H9 (cell line): ENCODE measurements around the gene NAA10. TPM values are rescaled to one million over a fixed set of nuclear protein-coding genes. Genes with fewer than 3 reads are reported as not detected.

Source experiments
- DNase-seq: peaks from one replicate; pipeline ENCODE4 v3.0.0-alpha.2; 2017
- H2AFZ ChIP-seq: one replicate; pipeline ENCODE4 v1.6.1; 2013; ENCODE audit warnings: mild to moderate bottlenecking, low read length, control low read depth, moderate library complexity
- H2AK5ac ChIP-seq: 2 replicates; pipeline ENCODE4 v1.6.1; 2013; ENCODE audit warnings: low read length, control low read depth, mixed read lengths; ENCODE audit not compliant: insufficient read length
- H2BK120ac ChIP-seq: one replicate; pipeline ENCODE4 v1.6.1; 2013; ENCODE audit warnings: low read depth, mild to moderate bottlenecking, low read length, control low read depth, inconsistent platforms; ENCODE audit not compliant: poor library complexity, severe bottlenecking
- H2BK12ac ChIP-seq: 2 replicates; pipeline ENCODE4 v1.6.1; 2013; ENCODE audit warnings: low read length, control low read depth, mixed read lengths, low read depth; ENCODE audit not compliant: insufficient read length
- H2BK15ac ChIP-seq: 2 replicates; pipeline ENCODE4 v1.6.1; 2013; ENCODE audit warnings: low read depth, low read length, control low read depth
- H2BK20ac ChIP-seq: one replicate; pipeline ENCODE4 v1.6.1; 2013; ENCODE audit warnings: low read depth, mild to moderate bottlenecking, low read length, control low read depth, inconsistent platforms; ENCODE audit not compliant: poor library complexity, severe bottlenecking
- H2BK5ac ChIP-seq: 2 replicates; pipeline ENCODE4 v1.6.1; 2013; ENCODE audit warnings: low read length, control low read depth, mixed read lengths; ENCODE audit not compliant: insufficient read length
- H3K14ac ChIP-seq: 2 replicates; pipeline ENCODE4 v1.6.1; 2013; ENCODE audit warnings: low read length, control low read depth; ENCODE audit not compliant: insufficient read depth
- H3K18ac ChIP-seq: 2 replicates; pipeline ENCODE4 v1.6.1; 2013; ENCODE audit warnings: low read depth, mild to moderate bottlenecking, mixed read lengths, low read length, control low read depth; ENCODE audit not compliant: insufficient read length
- H3K23ac ChIP-seq: 2 replicates; pipeline ENCODE4 v1.6.1; 2013; ENCODE audit warnings: low read length, control low read depth, mixed read lengths, low read depth; ENCODE audit not compliant: insufficient read length
- H3K23me2 ChIP-seq: 2 replicates; pipeline ENCODE4 v1.6.1; 2013; ENCODE audit warnings: low read depth, mild to moderate bottlenecking, mixed read lengths, low read length, control low read depth; ENCODE audit not compliant: insufficient read length, poor library complexity, severe bottlenecking
- H3K27ac ChIP-seq: 2 replicates; pipeline ENCODE4 v1.5.1; 2013; ENCODE audit warnings: low read length, control low read depth, mixed read lengths, low read depth; ENCODE audit not compliant: insufficient read length
- H3K27me3 ChIP-seq: 2 replicates; pipeline ENCODE4 v1.6.1; 2013; ENCODE audit warnings: low read length, control low read depth, inconsistent platforms; ENCODE audit not compliant: insufficient read depth
- H3K4ac ChIP-seq: 2 replicates; pipeline ENCODE4 v1.6.1; 2013; ENCODE audit warnings: low read depth, mild to moderate bottlenecking, control low read depth, inconsistent platforms, low read length, moderate library complexity
- H3K4me1 ChIP-seq: 2 replicates; pipeline ENCODE4 v1.6.1; 2013; ENCODE audit warnings: low read length, control low read depth, inconsistent platforms; ENCODE audit not compliant: insufficient read depth
- H3K4me2 ChIP-seq: 2 replicates; pipeline ENCODE4 v1.6.1; 2013; ENCODE audit warnings: low read length, control low read depth, mixed read lengths; ENCODE audit not compliant: insufficient read length, insufficient read depth
- H3K56ac ChIP-seq: 2 replicates; pipeline ENCODE4 v1.6.1; 2013; ENCODE audit warnings: low read depth, mild to moderate bottlenecking, mixed read lengths, low read length, control low read depth; ENCODE audit not compliant: insufficient read length
- H3K79me1 ChIP-seq: 2 replicates; pipeline ENCODE4 v1.6.1; 2013; ENCODE audit warnings: low read depth, mild to moderate bottlenecking, moderate library complexity, low read length, control low read depth, inconsistent platforms; ENCODE audit not compliant: insufficient read depth, poor library complexity, severe bottlenecking
- H3K79me2 ChIP-seq: 2 replicates; pipeline ENCODE4 v1.6.1; 2013; ENCODE audit warnings: low read length, control low read depth, inconsistent platforms; ENCODE audit not compliant: insufficient read depth
- H3K9ac ChIP-seq: 2 replicates; pipeline ENCODE4 v1.6.1; 2013; ENCODE audit warnings: low read length, control low read depth, mixed read lengths; ENCODE audit not compliant: insufficient read length; ENCODE audit errors: extremely low read depth
- H3K9me3 ChIP-seq: one replicate; pipeline ENCODE4 v1.6.1; 2013; ENCODE audit warnings: low read depth, low read length, inconsistent platforms; ENCODE audit not compliant: control insufficient read depth
- H3T11ph ChIP-seq: one replicate; pipeline ENCODE4 v1.6.1; 2013; ENCODE audit warnings: mild to moderate bottlenecking, low read length, control low read depth, inconsistent platforms
- H4K20me1 ChIP-seq: one replicate; pipeline ENCODE4 v1.6.1; 2013; ENCODE audit not compliant: control insufficient read depth, insufficient read length, insufficient read depth
- H4K5ac ChIP-seq: 2 replicates; pipeline ENCODE4 v1.6.1; 2013; ENCODE audit warnings: low read depth, mild to moderate bottlenecking, mixed read lengths, low read length, control low read depth; ENCODE audit not compliant: insufficient read length
- H4K8ac ChIP-seq: replicated peaks from 2 replicates; pipeline ENCODE4 v1.6.1; 2013; ENCODE audit warnings: low read length, control low read depth, mixed read lengths, low read depth; ENCODE audit not compliant: insufficient read length
- H4K91ac ChIP-seq: 2 replicates; pipeline ENCODE4 v1.6.1; 2013; ENCODE audit warnings: low read depth, mild to moderate bottlenecking, moderate library complexity, mixed read lengths, low read length, control low read depth; ENCODE audit not compliant: insufficient read length
- H3K27ac Mint-ChIP-seq, 3 experiments: 2 replicates in 2 of 3; 3 replicates in 1 of 3; pipeline ENCODE4 v1.8.0; 2020 to 2021; ENCODE audit warnings: mixed read lengths in 3 of 3, mild to moderate bottlenecking in 1 of 3, moderate library complexity in 1 of 3
- H3K27me3 Mint-ChIP-seq: 2 replicates; pipeline ENCODE4 v1.8.0; 2021; ENCODE audit warnings: low read depth, mild to moderate bottlenecking, moderate library complexity, mixed read lengths
- H3K36me3 Mint-ChIP-seq, 3 experiments: 2 replicates in 2 of 3; 3 replicates in 1 of 3; pipeline ENCODE4 v1.8.0; 2020 to 2021; ENCODE audit warnings: low read depth in 3 of 3, mixed read lengths in 3 of 3; ENCODE audit not compliant: insufficient read depth in 1 of 3
- H3K4me1 Mint-ChIP-seq, 2 experiments: 2 replicates each; pipeline ENCODE4 v1.8.0; 2020; ENCODE audit warnings: mixed read lengths in 2 of 2
- H3K4me3 Mint-ChIP-seq, 2 experiments: 2 replicates in 1 of 2; 3 replicates in 1 of 2; pipeline ENCODE4 v1.8.0; 2020 to 2021; ENCODE audit warnings: mild to moderate bottlenecking in 2 of 2, mixed read lengths in 2 of 2, moderate library complexity in 1 of 2
- H3K9me3 Mint-ChIP-seq, 2 experiments: 2 replicates in 1 of 2; 3 replicates in 1 of 2; pipeline ENCODE4 v1.8.0; 2020; ENCODE audit warnings: mild to moderate bottlenecking in 2 of 2, mixed read lengths in 2 of 2, moderate library complexity in 1 of 2
- CTCF ChIP-seq: fragments of 200-600 bp; sonication (generic); conservative IDR thresholded peaks from 3 replicates; pipeline ENCODE4 v1.8.0; 2021; ENCODE audit warnings: antibody characterized with exemption, mild to moderate bottlenecking
- WGBS: extraction: QIAGEN DNeasy Blood & Tissue Kit; methylation state at CpG from one replicate; pipeline ENCODE4 v1.1.7; 2013; ENCODE audit warnings: missing lambda C conversion rate, low lambda C conversion rate, mixed read lengths; ENCODE audit not compliant: insufficient read length; ENCODE audit errors: extremely low coverage; 5-methylcytosine and 5-hydroxymethylcytosine counted together
- total RNA-seq: library from RNA; stranded (reverse); gene quantifications from 2 replicates; pipeline ENCODE4 v1.2.1, GENCODE V29; 2021

The NAA10 gene
- total RNA-seq, 1 experiment from 2014 or later = 101 TPM

- Histone ChIP-seq H3K4ac (no peak overlapping the region), H4K8ac (no peak overlapping the region), H4K5ac (no peak overlapping the region), H3K23me2 (peaks cover 22% of the 10 kb centered on the region), H2AK5ac (no peak overlapping the region), H2BK12ac (no peak overlapping the region), H3T11ph (no peak overlapping the region), H3K79me2 (no peaks in the 10 kb centered on the region), H3K56ac (no peak overlapping the region), H3K4me1 (no peaks in the 10 kb centered on the region), H3K27ac (no peak overlapping the region), H4K20me1 (no peaks in the 10 kb centered on the region), H2BK120ac (no peak overlapping the region), H2BK20ac (no peak overlapping the region), H3K4me2 (peak overlapping the region; percentile 52), H3K27me3 (no peaks in the 10 kb centered on the region), H2BK5ac (no peak overlapping the region), H2BK15ac (no peak overlapping the region), H3K9ac (peak overlapping the region; percentile 45), H3K79me1 (no peaks in the 10 kb centered on the region), H3K23ac (no peak overlapping the region), H3K18ac (peak overlapping the region; percentile 78), H2AFZ (no peak overlapping the region), H4K91ac (no peak overlapping the region), H3K9me3 (peaks cover 15% of the 10 kb centered on the region), H3K14ac (peak overlapping the region; percentile 55; the same call in 1 of the 2 replicates)
- DNase-seq = no peak
- H3K27me3 Mint-ChIP-seq = no peaks in the 10 kb centered on the region; the same call in 1 of the 2 replicates
- peaks cover 11 to 32% of the 10 kb centered on the region in 2 experiments for H3K4me1 Mint-ChIP-seq
- WGBS = no CpG with 5 or more reads among the region's 8 CpGs
- no peak for TF ChIP-seq CTCF
- peak overlapping the region; percentile 71 to 83 for H3K4me3 Mint-ChIP-seq
- H3K36me3 Mint-ChIP-seq = peaks cover 19 to 36% (median 26%) of the 10 kb centered on the region in 3 experiments
- H3K9me3 Mint-ChIP-seq = peaks cover 55 to 71% of the 10 kb centered on the region in 2 experiments
- H3K27ac Mint-ChIP-seq = peak overlapping the region; percentile 77 to 94 (median 78); a peak in 5 of 7 replicates
These were observed 7.2 kb downstream of the NAA10 start for GRCh38 chrX:153927672-153927921.
